Glutamatergic neuron (in vitro differentiated cells): ENCODE results near the gene ZNF776. TPM values are rescaled to one million over a fixed set of nuclear protein-coding genes. Genes with fewer than 3 reads are reported as not detected.

Source experiments
- DNase-seq: peaks from one replicate; pipeline ENCODE4 v3.0.0; 2022
- H3K27ac Mint-ChIP-seq: one replicate; pipeline ENCODE4 v1.8.0; 2020; ENCODE audit warnings: mild to moderate bottlenecking, mixed read lengths, inconsistent platforms; ENCODE audit not compliant: unreplicated experiment
- H3K27me3 Mint-ChIP-seq: one replicate; pipeline ENCODE4 v1.8.0; 2020; ENCODE audit warnings: mild to moderate bottlenecking, moderate library complexity, mixed read lengths, inconsistent platforms; ENCODE audit not compliant: unreplicated experiment
- H3K36me3 Mint-ChIP-seq: one replicate; pipeline ENCODE4 v1.8.0; 2020; ENCODE audit warnings: mild to moderate bottlenecking, mixed read lengths, inconsistent platforms; ENCODE audit not compliant: unreplicated experiment
- H3K4me1 Mint-ChIP-seq: one replicate; pipeline ENCODE4 v1.8.0; 2020; ENCODE audit warnings: mild to moderate bottlenecking, low read depth, mixed read lengths, inconsistent platforms; ENCODE audit not compliant: unreplicated experiment
- H3K4me3 Mint-ChIP-seq: one replicate; pipeline ENCODE4 v1.8.0; 2020; ENCODE audit warnings: mild to moderate bottlenecking, mixed read lengths, inconsistent platforms; ENCODE audit not compliant: unreplicated experiment
- H3K9me3 Mint-ChIP-seq: one replicate; pipeline ENCODE4 v1.8.0; 2020; ENCODE audit warnings: mild to moderate bottlenecking, moderate library complexity, mixed read lengths, inconsistent platforms; ENCODE audit not compliant: unreplicated experiment
- CTCF ChIP-seq: fragments of 200-600 bp; sonication (generic); IDR thresholded peaks from one replicate; pipeline ENCODE4 v1.5.0; 2021; ENCODE audit not compliant: partially characterized antibody, unreplicated experiment
- long read RNA-seq: library from polyadenylated mRNA; unstranded; transcript quantifications from one replicate; pipeline ENCODE4 v2.0.0, GENCODE V29; 2020; ENCODE audit not compliant: unreplicated experiment
- total RNA-seq: library from RNA; stranded (reverse); fragmentation: NEBNext Ultra II Directional; extraction: Animal tissue kit (Norgen Biotek cat#: 25700); gene quantifications from one replicate; pipeline ENCODE4 v1.2.1, GENCODE V29; 2021; ENCODE audit not compliant: unreplicated experiment

ZNF776 gene
- total RNA-seq: 41.5 TPM
- long read RNA-seq, partial matches to known transcripts: 0 of 10 reads
- long read RNA-seq, other reads (novel, unspliced or antisense): 10 of 10 reads

GRCh38 chr19:57746580-57747471, at the start of gene ZNF776:
Gene ZNF776, plus strand, starts transcription at chr19:57746815. Its CDS starts 244 bp downstream, at chr19:57747059.
- peaks cover 17% of the 10 kb centered on the region for H3K4me1 Mint-ChIP-seq
- H3K4me3 Mint-ChIP-seq: peak within 1 kb of the TSS; percentile 90
- no peak for TF ChIP-seq CTCF
- peaks cover 6% of the 10 kb centered on the region for H3K9me3 Mint-ChIP-seq
- H3K36me3 Mint-ChIP-seq: peaks cover 16% of the 10 kb centered on the region
- H3K27ac Mint-ChIP-seq: peak within 1 kb of the TSS; percentile 80
- peak; percentile 68 for DNase-seq
- H3K27me3 Mint-ChIP-seq: peaks cover 3% of the 10 kb centered on the region

- H3K9me3 Mint-ChIP-seq: peaks cover 3% of the 10 kb centered on the region
- no peak overlapping the region for H3K27ac Mint-ChIP-seq
- DNase-seq: no peak
- H3K27me3 Mint-ChIP-seq: peaks cover 9% of the 10 kb centered on the region
- peaks cover 47% of the 10 kb centered on the region for H3K36me3 Mint-ChIP-seq
- H3K4me1 Mint-ChIP-seq: peaks cover 11% of the 10 kb centered on the region
- TF ChIP-seq CTCF: no peak
- no peak overlapping the region for H3K4me3 Mint-ChIP-seq
Observed at GRCh38 chr19:57701625-57702024, 45.0 kb upstream of the ZNF776 start.

- TF ChIP-seq CTCF: no peak
- Mint-ChIP-seq H3K36me3 (peaks cover 45% of the 10 kb centered on the region), H3K27me3 (peaks cover 17% of the 10 kb centered on the region), H3K9me3 (peaks cover 9% of the 10 kb centered on the region), H3K4me3 (peak overlapping the region; percentile 85), H3K4me1 (peaks cover 24% of the 10 kb centered on the region), H3K27ac (no peak overlapping the region)
- DNase-seq: no peak
Observed at GRCh38 chr19:57706346-57706745, 40.3 kb upstream of the ZNF776 start.

GRCh38 chr19:57708641-57709361, 37.8 kb upstream of the ZNF776 start, which contains the start of gene ZNF154:
Gene ZNF154, minus strand, starts transcription at chr19:57709204. Its CDS starts 233 bp downstream, at chr19:57708971.
- Mint-ChIP-seq H3K36me3 (peaks cover 26% of the 10 kb centered on the region), H3K27ac (peak within 1 kb of the TSS; percentile 95), H3K4me1 (peaks cover 24% of the 10 kb centered on the region), H3K4me3 (peak within 1 kb of the TSS; percentile 100), H3K9me3 (peaks cover 7% of the 10 kb centered on the region), H3K27me3 (peaks cover 12% of the 10 kb centered on the region)
- peak; percentile 72 for DNase-seq
- no peak for TF ChIP-seq CTCF
